WERI-Rb-1 (cell line): ENCODE measurements around the gene KIF9.
"Not testable (repeated sequence)": the region's sequence is repeated elsewhere in the genome, so short reads cannot be mapped to it uniquely, and the experiment has no call there.

Source experiments
- DNase-seq: peaks from one replicate; pipeline ENCODE4 v3.0.0-alpha.2; 2020
- H3K27ac ChIP-seq: fragments of 250-450 bp; sonication (Bioruptor Pico); 2 replicates; pipeline ENCODE4 v1.5.1; 2020; ENCODE audit warnings: mild to moderate bottlenecking, moderate library complexity
- H3K27me3 ChIP-seq: fragments of 250-450 bp; sonication (Bioruptor Pico); 2 replicates; pipeline ENCODE4 v1.5.1; 2021; ENCODE audit warnings: mild to moderate bottlenecking, low read depth, moderate library complexity; ENCODE audit not compliant: insufficient read depth, severe bottlenecking
- H3K36me3 ChIP-seq: fragments of 250-450 bp; sonication (Bioruptor Pico); 2 replicates; pipeline ENCODE4 v1.5.1; 2020; ENCODE audit warnings: mild to moderate bottlenecking, moderate library complexity
- H3K4me3 ChIP-seq: 2 replicates; pipeline ENCODE4 v1.5.1; 2011; ENCODE audit warnings: low read depth, mild to moderate bottlenecking, control low read depth, low read length
- H3K9me3 ChIP-seq: fragments of 250-450 bp; sonication (Bioruptor Pico); 2 replicates; pipeline ENCODE4 v1.5.1; 2021; ENCODE audit warnings: mild to moderate bottlenecking, moderate library complexity; ENCODE audit not compliant: severe bottlenecking
- TF ChIP-seq, protein P1 (sequence below): IDR thresholded peaks from 2 replicates; pipeline ENCODE4 v1.5.1; 2011; ENCODE audit warnings: low read depth, mild to moderate bottlenecking, control low read depth, inconsistent platforms, low read length

The KIF9 gene

DNA sequence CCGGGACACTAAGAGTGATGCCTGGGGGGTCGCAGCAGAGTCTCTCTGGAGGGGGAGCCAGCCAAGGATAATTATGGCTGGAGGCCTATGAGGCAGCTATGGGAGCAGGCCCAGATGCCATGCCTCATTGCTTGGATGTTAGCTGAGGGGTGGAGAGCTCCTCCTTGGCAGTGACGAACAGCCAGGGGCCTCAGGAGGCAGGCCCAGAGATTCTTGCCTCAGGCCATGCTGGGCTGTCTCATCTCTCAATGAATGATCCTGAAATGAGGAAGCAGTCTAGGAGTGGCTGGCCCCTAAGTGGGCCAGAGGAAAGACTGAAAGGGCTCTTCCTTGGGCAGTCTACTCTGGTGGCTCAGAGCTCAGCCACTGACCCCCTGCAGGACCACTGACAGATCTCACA is 21.3 kb downstream of the KIF9 start:
- Histone ChIP-seq H3K4me3 (no peak overlapping the region), H3K9me3 (no peaks in the 10 kb centered on the region), H3K27ac (no peak overlapping the region), H3K36me3 (no peaks in the 10 kb centered on the region), H3K27me3 (no peaks in the 10 kb centered on the region)
- DNase-seq: no peak
- TF ChIP-seq, protein P1, sequence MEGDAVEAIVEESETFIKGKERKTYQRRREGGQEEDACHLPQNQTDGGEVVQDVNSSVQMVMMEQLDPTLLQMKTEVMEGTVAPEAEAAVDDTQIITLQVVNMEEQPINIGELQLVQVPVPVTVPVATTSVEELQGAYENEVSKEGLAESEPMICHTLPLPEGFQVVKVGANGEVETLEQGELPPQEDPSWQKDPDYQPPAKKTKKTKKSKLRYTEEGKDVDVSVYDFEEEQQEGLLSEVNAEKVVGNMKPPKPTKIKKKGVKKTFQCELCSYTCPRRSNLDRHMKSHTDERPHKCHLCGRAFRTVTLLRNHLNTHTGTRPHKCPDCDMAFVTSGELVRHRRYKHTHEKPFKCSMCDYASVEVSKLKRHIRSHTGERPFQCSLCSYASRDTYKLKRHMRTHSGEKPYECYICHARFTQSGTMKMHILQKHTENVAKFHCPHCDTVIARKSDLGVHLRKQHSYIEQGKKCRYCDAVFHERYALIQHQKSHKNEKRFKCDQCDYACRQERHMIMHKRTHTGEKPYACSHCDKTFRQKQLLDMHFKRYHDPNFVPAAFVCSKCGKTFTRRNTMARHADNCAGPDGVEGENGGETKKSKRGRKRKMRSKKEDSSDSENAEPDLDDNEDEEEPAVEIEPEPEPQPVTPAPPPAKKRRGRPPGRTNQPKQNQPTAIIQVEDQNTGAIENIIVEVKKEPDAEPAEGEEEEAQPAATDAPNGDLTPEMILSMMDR: no peak

DNA sequence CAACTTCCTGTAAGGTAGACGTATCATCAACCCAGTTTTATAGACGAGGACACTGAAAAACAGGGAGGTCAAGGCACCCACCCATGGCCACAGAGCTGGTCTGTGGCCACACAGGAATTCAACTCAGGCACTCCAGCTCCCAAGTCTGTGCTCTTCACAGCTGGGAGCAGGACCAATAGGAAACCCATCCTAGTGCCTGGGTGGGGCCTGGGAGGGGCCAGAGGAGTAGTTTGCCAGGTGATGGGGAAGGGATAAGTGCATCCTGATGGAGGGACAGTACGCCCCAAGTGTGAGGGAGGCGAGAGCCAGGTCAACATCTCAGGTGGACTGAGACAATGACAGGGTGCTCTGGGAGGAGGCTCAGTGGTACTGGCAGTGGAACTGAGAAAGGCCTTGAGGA is 22.0 kb downstream of the KIF9 start:
- DNase-seq: no peak
- Histone ChIP-seq H3K27me3 (no peaks in the 10 kb centered on the region), H3K27ac (no peak overlapping the region), H3K9me3 (no peaks in the 10 kb centered on the region), H3K4me3 (no peak overlapping the region), H3K36me3 (no peaks in the 10 kb centered on the region)
- TF ChIP-seq, protein P1: no peak

DNA sequence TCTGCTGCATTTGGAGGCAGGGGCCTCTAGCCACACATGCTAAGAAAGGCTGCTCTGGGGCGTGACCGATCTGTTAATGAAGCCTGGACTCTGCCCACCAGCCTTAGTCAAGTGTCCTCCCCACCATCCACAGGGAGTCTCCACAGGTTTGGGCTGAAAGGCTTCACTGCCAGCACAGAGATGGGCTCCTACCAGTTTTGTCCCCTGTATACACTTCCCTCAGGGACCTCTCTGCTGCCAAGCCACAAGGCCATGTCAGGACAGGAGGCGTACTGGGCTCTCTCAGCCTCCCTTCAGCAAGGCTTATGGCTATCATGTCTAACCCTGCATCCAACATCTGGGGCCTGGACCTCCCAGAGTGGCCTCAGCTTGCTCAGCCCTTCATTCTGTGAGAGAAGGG is 23.5 kb downstream of the KIF9 start:
- Histone ChIP-seq H3K36me3 (no peaks in the 10 kb centered on the region), H3K27me3 (no peaks in the 10 kb centered on the region), H3K27ac (no peak overlapping the region; the same call in 1 of the 2 replicates), H3K4me3 (no peak overlapping the region), H3K9me3 (no peaks in the 10 kb centered on the region)
- DNase-seq: no peak
- TF ChIP-seq, protein P1: no peak

DNA sequence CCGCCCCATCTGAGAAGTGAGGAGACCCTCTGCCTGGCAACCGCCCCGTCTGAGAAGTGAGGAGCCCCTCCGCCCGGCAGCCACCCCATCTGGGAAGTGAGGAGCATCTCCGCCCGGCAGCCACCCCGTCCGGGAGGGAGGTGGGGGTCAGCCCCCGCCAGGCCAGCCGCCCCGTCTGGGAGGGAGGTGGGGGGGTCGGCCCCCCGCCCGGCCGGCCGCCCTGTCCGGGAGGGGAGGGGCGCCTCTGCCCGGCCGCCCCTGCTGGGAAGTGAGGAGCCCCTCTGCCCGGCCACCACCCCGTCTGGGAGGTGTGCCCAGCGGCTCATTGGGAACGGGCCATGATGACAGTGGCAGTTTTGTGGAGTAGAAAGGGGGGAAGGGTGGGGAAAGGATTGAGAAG is 26.3 kb downstream of the KIF9 start:
- DNase-seq, H3K9me3 ChIP-seq, H3K4me3 ChIP-seq, H3K27me3 ChIP-seq, H3K36me3 ChIP-seq, H3K27ac ChIP-seq: not testable (repeated sequence)

DNA sequence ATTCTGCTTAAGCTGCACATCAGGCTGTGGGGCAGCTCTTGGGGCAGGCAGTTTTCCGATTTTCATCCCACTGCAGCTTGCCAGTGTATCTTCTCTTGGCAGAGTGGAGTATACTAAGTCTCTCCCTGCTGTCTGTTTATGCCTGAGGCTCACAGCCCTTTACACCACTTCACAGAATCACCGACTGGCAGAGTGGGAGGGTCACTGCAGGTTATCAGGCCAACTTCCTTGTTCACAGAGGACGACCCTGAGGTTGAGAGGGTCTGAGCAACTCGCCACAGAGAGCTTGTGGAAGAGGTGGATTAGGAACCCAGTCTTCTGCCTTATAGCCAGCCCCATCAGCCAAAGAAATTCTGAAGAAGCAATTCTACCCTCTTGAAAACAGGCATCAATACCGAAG is 30.9 kb downstream of the KIF9 start:
- H3K4me3 ChIP-seq: no peak overlapping the region
- H3K27me3 ChIP-seq: no peaks in the 10 kb centered on the region
- TF ChIP-seq, protein P1: no peak
- H3K9me3 ChIP-seq: no peaks in the 10 kb centered on the region
- DNase-seq: no peak
- no peaks in the 10 kb centered on the region for H3K36me3 ChIP-seq
- no peak overlapping the region for H3K27ac ChIP-seq

DNA sequence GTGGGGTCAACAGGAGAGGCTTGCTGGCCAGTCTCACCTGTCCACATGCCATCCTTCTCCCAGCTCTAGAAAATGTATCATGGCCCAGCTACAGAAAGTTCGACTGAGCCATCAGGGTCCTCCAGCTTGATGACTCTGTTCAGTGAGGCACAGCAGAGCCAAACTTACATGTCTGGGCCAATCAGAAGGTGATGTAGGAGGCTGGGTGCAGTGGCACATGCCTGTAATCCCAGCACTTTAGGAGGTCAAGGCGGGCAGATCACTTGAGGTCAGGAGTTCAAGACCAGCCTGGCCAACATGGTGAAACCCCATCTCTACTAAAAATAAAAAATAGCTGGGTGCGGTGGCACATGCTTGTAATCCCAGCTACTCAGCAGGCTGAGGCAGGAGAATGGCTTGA is 31.5 kb downstream of the KIF9 start:
- not testable (repeated sequence) for DNase-seq, H3K27me3 ChIP-seq, H3K9me3 ChIP-seq, H3K27ac ChIP-seq, H3K36me3 ChIP-seq, H3K4me3 ChIP-seq

DNA sequence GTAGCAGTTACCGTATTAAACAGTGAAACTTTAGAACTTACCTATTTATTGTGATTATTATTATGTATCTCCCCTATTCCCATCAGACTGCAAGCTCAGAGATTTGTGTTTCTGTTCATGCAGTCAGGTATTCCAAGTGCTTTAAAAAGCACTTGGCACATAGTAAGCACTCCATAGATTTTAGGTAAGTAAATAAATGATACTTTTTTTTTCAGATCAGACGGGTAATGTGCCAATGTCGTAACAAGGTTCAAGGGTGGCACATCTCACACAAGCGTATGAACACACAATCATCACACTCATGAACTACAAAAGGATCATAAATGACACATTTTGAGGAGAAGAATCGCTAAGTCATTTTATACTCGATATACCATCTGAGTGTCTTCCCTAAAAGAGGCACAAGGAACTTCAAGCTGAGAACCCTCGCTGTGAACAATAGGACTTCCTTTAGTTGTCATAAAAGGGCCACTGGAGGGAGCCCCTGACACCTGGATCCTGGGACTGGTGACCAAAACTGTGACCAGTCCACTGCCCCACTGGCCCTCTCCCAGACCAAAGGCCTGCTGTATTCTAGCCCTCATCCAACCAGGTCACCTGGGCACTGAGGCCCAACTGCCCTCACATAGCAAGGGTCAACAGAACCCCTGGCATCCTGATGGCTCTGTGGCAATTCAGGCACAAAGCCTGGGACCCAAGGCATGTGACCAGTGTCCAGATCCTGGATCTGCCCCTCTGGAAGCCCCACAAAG is 32.1 kb downstream of the KIF9 start:
- peak; percentile 67 for DNase-seq
- Histone ChIP-seq H3K9me3 (no peaks in the 10 kb centered on the region), H3K4me3 (no peak overlapping the region), H3K36me3 (no peaks in the 10 kb centered on the region), H3K27ac (no peak overlapping the region), H3K27me3 (no peaks in the 10 kb centered on the region)
- TF ChIP-seq, protein P1: peak; percentile 73
